HG03175 (cell line): Measurements from ENCODE around the gene CST9L.

Experiments
- ATAC-seq: cut with Tn5 transposase; IDR thresholded peaks from one replicate; pipeline ENCODE4 v1.9.1; 2021; ENCODE audit warnings: mild to moderate bottlenecking, moderate library complexity; ENCODE audit not compliant: unreplicated experiment

The CST9L gene

DNA sequence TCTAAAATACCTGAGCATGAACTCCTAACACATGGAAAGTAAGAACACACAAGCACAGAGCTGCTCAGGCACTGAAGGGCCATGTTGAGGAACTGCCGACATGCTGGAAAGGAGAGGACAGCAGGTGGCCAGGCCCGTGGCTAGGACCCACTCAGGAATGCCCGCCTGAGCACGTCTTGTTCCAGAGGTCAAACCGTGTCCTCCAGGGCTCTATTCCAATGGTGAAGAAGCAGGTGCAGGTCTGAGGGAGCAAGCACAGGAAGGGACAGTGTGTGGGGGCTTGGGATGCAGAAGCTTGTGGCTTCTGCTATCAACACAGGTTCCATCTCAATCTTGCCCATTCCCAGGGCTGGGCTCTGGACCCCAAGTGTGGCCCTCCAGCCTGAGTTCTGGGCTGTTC is 20.7 kb downstream of the CST9L start:
- ATAC-seq = no peak

DNA sequence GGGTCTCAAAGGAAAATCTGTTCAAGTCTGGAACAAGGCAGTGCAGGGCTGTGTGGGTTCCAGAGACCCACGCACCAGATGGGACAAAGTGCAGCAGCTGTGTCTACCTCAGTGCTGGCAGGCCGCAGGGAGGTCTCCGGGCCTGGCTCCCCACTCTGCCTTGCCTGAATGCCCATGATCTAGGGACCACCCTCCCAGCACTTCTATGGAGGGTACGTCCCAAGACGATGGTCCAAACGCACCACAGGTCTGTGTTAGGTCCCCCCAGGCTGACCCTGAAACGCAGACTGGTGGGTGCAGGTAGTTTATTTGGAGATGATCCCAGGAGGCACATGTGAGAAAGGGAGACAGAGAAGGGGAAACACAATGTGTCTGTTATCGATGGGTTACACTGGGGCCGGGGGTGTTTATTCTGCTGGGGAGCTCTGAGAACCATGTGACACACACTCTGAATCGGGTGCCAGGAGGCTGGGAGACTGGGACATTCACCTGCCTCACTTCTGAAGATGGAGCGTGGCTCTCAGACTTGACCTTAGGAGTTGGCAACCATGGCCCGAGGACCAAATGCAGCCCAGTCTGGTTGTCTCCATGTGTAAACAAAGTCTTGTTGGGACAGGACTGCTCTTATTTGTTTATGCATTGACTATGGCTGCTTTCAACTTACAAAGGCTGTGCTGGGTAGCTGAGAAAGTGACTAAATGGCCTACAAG is 21.7 kb downstream of the CST9L start:
- ATAC-seq = no peak

DNA sequence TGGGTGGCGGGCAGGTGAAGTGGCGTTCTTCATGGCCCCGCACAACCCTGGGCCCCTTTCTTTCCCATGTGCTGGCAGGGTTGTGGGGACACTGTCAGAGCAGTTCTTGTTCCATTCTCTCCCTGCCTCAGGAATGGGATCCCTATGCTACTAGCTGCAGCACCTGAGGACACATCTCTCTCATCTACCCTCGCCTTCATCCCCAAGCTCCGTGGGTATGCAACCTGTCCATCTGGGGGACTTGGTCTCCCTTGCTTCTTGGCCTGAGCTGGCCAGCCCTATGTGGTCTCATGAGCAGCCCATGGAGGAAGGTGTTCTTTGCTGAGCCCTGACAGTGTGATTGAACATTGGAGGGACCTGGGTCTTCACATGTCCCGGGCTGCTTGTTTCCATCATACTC is 24.2 kb downstream of the CST9L start:
- no peak for ATAC-seq

DNA sequence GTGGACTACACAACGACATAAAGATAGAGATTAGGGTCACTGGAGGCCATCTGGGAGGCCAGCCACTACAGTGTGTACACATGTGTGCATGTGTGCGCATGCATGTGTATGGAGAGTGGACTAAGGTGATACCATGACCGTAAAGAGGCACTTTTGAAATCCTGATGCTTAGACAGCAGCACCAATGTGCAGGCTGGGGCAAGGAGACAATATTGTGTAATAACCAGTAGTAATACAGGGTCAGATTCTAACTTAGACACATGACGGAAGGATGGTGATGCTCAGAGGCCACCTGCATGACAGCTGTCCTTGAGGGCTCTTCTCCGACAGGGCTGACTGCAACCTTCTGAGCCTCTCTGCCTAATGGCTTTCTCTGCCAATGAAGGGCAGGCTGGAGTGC is 25.5 kb downstream of the CST9L start:
- ATAC-seq = no peak

DNA sequence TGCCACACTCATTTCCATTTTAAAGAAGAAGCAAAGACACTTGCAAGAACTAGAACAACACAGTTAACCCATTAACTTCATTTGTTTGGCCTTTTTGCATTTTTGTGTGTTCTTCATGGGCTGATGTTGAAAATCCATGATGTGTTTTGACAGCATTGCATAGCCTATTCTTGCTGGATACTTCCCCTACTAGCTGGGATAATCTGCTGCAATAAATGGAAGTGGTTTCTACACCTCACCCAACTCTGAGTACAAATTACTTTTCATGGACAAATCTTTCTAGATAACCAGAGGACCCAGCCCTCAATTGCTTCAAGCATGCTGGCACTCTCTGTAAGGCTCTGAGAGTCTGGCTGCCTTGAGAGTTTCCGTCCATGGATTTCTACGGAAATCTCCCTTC is 26.5 kb downstream of the CST9L start:
- no peak for ATAC-seq

DNA sequence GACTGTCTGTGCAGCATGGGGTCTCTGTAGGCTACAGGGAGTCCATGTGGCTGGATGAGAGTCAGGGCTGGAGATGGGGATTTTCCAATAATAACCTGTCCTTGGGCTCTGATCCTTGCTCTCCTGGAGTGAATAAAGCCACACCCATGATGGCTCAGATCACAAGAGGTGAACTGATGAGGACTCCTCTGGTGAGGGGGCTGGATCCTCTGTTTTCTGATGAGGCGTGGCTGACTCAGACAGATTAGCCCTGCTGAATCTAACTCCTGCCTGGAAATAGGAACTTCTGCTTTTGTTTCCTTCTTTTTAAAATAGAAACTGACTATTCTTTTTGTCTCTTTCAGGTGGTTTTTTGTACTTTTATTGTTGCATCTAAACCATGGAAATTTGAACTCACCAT is 27.0 kb downstream of the CST9L start:
- ATAC-seq = no peak

DNA sequence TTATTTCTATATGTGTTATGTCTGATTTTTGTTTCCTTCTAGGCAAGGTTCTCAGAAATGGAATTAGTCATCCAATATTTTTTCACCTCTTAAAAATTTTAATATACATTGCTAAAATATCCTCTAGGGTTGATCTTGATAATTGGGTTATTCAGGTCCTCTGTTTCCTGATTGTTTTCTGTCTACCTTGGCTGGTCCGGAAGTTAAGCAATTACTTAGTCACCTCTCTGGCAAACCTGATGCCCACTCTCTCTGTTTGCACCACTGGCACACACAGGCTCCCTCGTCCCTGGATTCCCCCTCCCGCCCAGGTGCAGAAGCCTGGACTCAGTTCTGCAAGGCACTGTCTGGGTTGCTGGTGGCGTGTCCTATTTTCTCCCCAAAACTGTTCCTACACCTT is 27.7 kb downstream of the CST9L start:
- no peak for ATAC-seq

DNA sequence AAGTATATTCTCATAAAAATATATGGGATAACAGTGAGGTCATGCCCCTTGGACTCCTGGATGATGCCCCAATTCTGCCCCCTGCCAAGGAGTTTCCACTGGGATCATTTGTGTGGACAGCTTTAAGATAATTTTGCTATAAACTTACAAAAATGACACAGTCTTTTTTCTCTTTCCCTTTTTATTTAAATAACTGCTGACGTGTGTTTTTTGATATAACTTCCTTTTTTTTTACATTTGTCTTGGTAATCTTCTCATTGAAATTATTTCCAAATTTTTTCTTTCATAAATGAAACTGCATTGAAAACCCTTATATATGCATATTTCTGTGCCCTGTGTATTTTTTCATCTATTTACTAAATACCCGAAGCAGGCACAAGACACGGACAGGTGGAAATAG is 31.3 kb downstream of the CST9L start:
- ATAC-seq = no peak

DNA sequence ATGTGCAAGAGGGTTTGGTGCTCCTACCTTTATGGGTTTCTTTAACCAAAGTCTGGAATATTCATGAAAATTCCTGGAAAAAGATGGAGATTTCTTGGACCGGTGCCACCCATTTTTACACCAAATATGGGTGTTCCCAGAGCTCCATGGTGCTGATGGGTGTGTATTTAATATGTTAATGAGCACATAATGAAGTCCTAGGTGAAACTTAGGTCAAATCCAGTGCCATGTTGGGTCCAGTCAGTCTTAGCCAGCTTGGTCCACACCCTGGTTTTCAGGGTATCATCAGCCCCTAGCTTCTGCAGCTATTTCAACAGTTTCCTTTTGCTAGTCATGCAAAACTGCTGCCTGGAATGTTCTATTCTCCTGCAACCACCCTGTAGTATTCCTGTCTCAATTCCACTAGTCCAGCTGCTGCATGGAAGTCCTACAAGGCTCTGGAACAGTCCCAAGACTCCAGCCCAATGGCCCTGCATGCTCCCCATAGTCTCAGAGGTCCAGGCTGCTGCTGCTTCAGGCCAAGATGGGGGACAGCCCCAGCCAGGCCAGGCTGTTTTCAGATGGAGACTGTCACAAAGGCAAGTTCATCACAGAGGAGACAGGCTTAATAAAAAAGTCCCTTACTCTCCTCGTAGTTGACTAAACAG is 31.8 kb downstream of the CST9L start:
- ATAC-seq = no peak

DNA sequence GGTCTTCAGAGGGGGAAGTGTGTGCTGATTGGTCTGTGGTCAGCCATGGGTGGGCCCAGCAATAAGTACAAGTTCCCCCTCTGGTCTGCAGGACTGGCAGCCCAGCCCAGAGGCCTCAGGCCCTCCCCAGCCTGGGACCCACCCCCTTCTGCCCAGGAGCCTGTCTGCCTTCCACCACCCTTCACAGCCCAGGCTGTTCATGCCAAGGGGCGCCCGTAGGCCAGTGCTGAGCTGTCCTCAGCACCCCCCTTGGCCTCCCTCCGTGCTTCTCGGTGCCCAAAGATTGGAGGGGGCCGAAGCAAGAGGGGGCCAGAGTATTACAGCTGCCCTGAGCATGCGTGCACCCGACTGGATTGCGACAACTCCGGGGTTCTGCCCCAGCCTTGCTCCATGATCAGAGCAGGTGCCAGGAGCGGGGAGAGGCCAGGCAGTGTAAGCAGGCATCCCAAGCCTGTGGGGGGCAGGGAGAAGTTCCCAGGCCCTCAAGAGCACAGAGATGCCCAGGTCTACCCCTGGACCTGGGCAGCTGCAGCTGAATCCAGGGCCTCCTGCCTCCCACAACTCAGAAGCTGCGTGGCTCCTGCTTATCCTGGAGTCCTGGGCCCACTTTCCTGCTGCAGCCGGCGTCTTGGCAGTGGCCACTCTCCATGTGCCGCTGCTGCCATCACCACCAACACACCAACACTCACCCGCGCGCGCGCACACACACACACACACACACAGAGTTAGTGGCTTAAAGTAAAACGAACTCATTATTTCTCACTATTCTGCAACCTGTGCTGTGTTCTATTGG is 33.3 kb downstream of the CST9L start:
- ATAC-seq = no peak

DNA sequence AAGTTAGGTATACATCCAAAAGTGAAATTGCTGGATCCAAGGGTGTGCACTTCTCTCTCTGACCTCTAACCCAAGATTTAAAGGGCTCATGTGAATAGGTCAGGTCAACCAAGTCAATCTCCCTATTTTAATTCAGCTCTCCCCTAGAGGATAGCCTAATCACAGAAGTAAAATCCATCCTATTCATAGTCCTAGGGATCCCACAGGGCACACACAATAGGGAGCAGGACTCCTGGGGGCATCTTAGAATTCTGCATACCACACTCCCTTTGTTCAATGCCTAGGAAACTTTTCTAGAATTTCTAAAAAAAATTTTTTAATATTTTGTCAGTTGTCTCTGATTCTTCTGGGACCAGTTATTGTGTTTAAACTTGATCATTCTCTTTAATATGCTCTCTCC is 35.1 kb downstream of the CST9L start:
- ATAC-seq = no peak

DNA sequence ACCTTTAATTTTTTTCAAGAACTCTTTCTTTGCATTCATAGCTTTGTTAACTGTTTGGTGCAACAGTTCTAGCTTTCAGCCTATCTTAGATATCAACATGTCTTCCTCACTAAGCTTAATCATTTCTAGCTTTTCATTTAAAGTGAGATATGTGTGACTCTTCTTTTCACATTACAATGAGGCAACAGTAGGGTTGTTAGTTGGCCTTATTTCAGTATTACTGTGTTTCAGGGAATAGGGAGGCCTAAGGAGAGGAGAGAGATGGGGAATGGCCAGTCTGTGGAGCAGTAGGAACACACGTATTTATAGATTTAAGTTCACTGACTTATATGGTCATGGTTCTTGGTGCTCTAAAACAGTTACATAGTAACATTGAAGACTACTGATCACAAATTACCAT is 35.8 kb downstream of the CST9L start:
- no peak for ATAC-seq

DNA sequence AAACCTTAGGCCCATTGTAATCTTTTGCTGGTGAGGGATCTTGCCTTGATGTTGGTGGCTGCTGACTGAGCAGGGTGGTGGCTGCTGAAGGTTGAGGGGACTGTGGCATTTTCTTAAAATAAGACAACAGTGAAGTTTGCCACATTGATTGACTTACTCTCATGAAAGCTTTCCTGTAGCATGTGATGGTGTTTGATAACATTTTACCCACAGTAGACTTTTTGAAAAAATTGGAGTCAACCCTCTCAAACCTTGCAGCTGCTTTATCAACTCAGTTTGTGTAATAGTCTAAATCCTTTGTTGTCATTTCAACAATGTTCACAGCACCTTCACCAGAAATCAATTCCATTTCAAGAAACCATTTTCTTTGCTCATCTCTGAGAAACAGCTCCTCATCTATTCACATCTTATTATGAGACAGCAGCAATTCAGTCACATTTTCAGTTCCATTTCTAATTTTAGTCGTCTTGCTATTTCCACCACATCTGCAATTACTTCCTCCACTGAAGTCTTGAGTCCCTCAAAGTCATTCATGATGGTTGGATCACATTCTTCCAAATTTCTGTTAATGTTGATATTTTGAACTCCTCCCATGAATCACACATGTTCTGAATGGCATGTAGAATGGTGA is 37.2 kb downstream of the CST9L start:
- ATAC-seq = no peak

DNA sequence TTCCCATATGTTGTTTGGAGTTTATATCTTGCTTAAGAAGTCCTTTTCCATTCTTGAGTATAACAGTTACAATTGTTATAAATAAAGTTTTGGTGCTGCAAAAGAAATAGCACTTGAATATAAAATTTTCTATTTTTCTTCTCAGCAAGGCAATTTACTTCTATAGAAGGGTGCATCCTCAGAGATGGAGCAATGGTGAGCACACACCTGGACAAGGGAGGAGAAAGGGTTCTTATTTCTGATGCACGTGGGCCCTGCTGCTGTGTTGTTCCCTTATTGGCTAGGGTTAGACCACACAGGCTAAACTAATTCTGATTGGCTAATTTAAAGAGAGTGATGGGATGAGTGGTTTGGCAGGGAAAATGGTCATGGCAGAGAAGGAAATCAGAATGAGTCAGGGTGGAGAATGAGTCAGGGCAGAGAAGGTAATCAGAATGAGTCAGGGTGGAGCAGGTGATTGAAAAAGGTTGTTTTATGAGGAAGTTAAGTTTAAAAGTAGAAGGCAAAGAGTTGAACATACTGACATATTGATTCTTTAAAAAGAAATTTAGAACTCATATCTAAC is 39.3 kb downstream of the CST9L start:
- no peak for ATAC-seq

DNA sequence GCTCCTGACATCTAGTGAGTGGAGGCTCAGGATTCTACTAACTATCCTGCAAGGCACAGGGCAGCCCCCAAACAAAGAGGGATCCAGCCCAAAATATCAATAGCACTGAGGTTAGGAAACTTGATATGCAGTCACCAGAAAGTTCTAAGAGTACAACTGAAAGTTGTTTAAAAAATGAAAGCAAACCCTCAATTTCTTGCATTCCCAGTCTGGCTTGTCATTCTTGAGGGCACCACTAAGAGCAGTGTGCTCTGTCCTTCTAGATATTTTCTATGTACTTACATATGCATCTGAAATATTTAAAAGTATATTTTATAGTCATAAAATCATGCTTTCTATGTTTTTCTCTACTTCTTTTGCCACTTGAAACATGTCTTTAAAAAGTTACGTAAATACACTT is 41.4 kb downstream of the CST9L start:
- no peak for ATAC-seq

DNA sequence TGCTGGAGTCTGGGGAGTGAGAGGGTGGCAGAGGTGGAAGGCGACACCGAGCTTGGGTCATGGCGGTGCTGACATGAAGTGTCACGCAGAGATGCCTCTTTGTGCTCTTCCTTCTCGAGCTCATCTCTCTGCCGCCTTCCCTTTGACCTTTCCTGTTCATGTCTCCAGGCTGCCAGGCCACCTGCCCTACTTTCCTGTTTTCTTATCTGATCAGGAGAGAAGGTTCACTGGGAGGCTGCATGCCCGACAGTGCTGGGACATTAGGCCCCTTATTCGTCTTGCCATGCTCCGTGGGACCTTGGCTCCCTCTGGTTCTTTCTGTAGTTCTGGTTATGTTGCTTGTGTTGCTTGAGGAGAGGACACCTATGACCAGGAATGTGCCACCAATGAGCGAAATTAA is 44.1 kb downstream of the CST9L start:
- no peak for ATAC-seq

DNA sequence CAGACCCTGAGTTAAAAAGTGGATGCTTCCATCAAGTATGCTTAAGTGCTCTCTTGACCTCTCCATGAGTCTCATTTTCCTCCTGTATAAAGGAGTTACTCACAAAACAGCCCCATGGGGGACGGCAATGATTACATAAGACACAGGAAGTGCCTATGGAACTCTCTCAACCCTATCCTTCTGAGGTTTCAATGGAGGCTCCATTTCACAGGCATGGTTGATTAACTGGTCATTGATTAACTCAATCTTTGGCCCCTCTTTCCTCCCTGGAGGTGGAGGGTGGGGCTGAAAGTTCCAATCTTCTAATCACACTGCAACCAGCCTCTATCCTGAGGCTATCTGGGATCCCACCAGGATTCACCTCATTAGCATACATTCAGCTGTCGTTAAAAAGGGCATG is 48.1 kb downstream of the CST9L start:
- no peak for ATAC-seq

DNA sequence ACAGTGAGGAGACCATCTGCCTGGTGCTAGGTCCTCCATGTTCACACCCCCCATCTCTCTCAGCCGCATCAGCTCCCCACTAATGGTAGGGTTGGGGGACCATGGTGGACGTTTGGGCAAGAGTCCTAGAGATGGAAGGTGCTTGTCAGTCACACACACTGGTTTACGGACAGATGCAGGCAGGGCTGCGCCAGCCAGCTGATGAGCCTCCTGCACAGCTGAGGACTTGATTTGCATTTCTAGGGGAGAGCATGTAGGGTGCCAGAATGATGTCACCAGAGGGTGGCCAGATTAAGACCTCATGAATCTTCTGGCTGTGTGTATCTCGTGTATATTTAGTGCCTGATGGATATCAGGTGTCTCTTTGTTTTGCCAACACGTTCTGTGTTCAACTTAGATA is 48.7 kb downstream of the CST9L start:
- ATAC-seq = no peak

DNA sequence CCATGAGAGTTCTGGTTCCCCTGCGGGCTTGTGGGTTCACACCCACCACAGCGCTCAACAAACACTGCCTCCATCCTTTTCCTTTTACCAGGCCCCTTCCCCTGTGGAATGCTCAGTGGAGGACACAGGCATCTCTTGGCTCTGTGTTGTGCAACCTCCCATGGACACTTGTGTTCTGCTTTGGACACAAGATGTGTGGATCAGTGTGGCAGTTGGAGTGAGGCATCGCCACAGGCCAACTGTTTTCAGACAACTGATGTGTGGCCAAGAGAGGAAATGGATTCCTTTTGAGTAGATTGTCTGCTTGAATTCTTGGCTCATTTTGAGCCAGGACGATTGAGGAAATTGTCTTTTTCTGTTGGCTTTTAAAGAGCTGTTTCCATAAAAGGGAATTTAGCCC is 50.6 kb downstream of the CST9L start:
- no peak for ATAC-seq

DNA sequence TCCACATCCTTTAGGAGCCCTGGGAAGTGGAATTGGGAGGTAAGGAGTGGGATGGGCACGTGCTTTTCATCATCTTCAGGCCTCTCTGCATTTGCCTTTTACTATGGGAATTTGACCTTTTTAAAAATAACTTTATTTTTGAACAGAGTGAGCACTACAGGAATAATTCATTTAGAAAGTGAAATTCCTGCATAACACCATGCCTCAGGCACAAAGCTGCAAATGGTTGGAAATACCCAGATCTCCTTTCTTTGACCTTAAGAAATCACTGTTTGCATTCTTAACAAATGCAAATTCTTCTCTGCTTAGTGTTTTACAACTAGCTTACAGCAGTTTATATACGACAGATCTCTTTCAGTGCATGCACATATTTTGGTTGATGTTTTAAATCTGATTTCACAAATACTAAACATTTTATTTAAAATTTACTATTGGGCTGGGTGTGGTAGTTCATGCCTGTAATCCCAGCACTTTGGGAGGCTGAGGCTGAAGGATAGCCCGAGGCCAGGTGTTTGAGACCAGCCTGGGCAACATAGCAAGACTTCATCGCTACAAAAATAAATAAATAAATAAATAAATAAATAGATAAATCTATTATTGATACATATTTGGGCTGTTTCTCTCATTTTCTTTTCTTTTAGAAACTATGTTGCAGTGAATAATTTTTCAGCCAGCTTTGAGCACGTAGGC is 52.9 kb downstream of the CST9L start:
- ATAC-seq = no peak

DNA sequence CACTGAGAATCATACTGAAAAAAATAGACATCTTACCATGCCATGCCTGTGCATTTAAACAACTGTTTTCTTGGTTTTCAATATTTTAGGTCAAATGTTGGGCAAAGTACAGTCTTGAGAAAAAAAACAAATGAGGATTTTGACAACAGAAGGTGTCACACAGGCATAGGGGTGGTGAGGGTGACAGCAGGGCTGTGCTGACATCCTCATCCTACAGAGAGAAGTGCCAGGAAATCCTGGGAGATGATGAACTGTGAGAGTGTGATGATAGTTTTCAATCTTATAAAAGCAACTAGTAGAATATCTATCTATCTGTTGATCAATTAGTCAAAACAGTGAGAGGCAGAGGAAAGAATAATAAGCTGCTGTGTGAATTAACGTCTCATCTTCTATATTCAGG is 53.4 kb downstream of the CST9L start:
- ATAC-seq = no peak
